Endothelial cell of umbilical vein (primary cell): Measurements from ENCODE around the gene RAD51C.

Source experiments
- CTCF ChIP-seq, 2 donors: IDR thresholded peaks; 1 replicate in 1 of 2; 2 replicates in 1 of 2; pipeline ENCODE4 v1.5.1; 2011; ENCODE audit warnings: low read length in 2 of 2, mild to moderate bottlenecking in 2 of 2, moderate library complexity in 2 of 2, control low read depth in 1 of 2, inconsistent platforms in 1 of 2, low read depth in 1 of 2; ENCODE audit not compliant: insufficient read depth in 1 of 2; ENCODE audit errors: extremely low read depth in 1 of 2
- GATA2 ChIP-seq: IDR thresholded peaks from 2 replicates; pipeline ENCODE4 v1.7.0; 2011; ENCODE audit warnings: low read depth, mild to moderate bottlenecking, moderate library complexity, mixed read lengths, low read length; ENCODE audit not compliant: insufficient read length, insufficient read depth

- TF ChIP-seq GATA2 (no peak), CTCF (IDR thresholded peaks at IDR 0.05; ENCODE audit: extremely low read depth in 1 of 2, insufficient read depth in 1 of 2, low read depth in 1 of 2, low read length in 2 of 2) (no peak)
Observed at GRCh38 chr17:58692239-58693055, at the start of gene RAD51C.
